Skin epidermis (tissue), 12 donors: ENCODE measurements around the gene RBM12.

Source experiments
- H3K27ac ChIP-seq, 21 experiments: fragments of 200-600 bp; sonication (generic) in 11 of 21; one replicate each; pipeline ENCODE4 v1.5.0; 2020; ENCODE audit warnings: mild to moderate bottlenecking in 3 of 21, inconsistent platforms in 2 of 21, moderate library complexity in 2 of 21
- H3K4me3 ChIP-seq, 7 experiments: fragments of 200-600 bp; sonication (generic) in 2 of 7; one replicate each; pipeline ENCODE4 v1.5.0; 2020; ENCODE audit warnings: inconsistent platforms in 2 of 7, mild to moderate bottlenecking in 2 of 7, moderate library complexity in 1 of 7

The RBM12 gene

DNA sequence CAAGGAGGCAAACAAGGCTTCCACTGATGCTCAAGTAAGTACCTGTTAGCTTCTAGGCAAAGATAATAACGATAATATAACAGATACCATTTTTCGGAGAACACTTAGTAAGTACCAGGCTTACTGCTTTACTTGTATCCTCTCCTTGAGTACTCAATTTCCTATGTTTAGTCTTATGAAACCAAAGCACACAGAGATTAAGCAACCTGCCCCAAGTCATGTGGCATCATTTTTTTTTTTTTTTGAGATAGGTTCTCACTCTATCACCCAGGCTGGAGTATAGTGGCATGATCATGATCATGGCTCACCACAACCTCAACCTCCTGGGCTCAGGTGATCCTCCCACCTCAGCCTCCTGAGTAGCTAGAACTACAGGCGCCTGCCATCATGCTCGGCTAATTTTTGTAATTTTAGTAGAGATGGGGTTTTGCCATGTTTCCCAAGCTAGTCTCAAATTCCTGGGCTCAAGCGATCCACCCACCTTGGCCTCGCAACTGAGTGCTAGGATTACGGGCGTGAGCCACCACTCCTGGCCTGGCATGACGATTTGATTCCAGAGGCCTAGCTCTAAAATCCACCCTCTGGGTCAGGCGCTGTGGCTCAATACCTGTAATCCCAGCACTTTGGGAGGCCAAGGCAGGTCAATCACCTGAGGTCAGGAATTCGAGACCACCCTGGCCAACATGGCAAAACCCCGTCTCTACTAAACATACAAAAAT lies 35.1 kb downstream of the RBM12 start:
- Histone ChIP-seq H3K4me3 (no peak overlapping the region), H3K27ac (no peak overlapping the region)

DNA sequence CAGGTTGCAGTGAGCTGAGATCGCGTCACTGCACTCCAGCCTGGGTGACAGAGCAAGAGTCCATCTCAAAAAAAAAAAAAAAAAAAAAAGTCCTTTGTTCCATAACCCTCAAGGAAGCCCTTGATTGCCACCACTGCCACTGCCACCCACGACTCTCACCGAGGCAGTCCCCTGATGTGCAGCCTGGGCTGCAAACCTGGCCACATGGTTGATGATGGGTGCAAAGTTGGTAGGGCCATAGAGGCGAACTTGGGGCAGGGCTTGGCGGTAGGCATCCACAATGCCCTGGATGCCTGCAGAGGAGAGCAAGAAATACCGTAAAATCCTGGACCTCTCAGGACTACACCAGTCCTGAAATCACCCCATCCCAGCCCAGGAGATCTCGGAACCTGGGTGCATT lies 37.6 kb downstream of the RBM12 start:
- H3K4me3 ChIP-seq = no peak overlapping the region
- H3K27ac ChIP-seq = no peak overlapping the region

DNA sequence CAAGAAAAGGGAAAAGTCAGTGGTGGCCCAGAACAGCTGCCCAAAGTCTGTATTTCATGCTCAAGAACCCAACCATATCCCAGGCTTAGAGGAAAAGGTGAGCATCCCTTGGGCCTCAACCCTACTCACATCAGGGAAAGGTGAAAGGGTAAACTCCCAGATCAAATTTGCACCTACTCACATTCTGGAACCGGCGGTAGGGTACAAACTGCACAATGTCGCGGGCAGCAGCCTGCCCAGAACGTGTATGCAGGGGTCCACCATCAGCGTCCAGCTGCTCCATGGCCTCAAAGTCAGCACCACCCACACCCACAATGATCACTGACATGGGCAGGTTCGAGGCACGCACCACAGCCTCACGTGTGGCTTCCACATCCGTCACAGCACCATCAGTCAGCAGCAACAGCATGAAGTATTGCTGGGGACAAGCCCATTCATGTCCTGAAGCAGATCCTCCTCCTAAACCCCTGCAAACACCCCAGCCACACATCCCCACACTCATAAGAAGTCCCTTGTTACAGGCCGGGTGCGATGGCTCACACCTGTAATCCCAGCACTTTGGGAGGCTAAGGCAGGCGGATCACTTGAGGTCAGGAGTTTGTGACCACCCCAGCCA lies 38.2 kb downstream of the RBM12 start:
- no peak overlapping the region for H3K27ac ChIP-seq
- H3K4me3 ChIP-seq = no peak overlapping the region

DNA sequence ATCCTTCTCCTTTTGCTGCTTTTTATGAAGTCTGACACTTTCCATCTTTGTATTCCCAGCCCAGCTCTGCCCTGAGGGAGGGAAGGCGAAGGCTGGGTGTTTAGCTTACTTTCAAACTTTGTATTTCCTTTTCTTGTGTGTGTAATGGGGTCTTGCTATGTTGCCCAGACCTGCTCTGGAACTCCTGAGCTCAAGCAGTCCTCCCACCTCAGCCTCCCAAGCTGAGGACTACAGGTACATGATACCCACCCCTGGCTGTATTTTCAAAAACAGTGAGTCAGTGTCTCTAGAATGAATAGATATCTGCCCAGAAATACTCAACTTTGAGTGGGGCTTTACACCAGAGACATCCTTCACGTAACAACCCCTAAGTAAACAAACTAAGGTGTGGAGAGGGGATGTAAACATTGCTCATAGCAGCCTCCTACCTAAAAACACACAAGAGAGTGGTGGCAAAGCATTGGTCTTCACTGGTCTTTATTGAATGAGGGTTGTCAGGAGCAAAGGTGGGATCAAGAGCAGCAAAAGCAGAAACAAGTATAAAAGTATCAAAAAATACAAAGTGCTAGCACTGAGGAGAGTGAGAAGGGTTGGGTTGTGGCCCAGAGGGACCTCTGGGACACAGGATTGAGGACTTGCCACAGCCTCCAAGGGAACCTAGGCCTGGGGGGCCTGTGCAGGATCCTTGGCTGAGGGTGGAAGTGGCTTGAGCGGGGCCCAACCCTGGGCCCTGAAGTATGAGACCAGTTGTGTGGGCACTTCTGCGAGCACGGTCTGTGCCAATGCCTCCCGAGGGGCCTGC lies 38.9 kb downstream of the RBM12 start:
- Histone ChIP-seq H3K27ac (no peak overlapping the region), H3K4me3 (no peak overlapping the region)

DNA sequence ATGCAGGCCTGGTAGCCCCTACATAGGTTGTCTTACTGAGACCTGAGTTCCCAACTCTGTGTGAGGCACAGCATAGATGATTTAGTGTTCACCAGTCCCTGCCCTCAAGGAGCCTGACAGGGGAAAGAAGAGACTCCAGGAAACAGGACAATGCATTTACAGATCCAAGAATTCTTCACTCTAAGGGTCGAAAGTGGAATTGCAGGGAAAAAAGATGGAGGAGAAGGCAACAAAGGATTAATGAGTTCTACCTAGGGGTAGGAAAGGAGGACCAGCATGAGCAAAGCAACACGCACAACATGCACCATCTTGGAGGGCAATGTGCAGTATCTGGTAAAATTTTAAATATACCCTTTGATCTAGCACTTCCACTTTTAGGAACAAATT lies 43.1 kb downstream of the RBM12 start:
- Histone ChIP-seq H3K4me3 (no peak overlapping the region), H3K27ac (no peak overlapping the region)

DNA sequence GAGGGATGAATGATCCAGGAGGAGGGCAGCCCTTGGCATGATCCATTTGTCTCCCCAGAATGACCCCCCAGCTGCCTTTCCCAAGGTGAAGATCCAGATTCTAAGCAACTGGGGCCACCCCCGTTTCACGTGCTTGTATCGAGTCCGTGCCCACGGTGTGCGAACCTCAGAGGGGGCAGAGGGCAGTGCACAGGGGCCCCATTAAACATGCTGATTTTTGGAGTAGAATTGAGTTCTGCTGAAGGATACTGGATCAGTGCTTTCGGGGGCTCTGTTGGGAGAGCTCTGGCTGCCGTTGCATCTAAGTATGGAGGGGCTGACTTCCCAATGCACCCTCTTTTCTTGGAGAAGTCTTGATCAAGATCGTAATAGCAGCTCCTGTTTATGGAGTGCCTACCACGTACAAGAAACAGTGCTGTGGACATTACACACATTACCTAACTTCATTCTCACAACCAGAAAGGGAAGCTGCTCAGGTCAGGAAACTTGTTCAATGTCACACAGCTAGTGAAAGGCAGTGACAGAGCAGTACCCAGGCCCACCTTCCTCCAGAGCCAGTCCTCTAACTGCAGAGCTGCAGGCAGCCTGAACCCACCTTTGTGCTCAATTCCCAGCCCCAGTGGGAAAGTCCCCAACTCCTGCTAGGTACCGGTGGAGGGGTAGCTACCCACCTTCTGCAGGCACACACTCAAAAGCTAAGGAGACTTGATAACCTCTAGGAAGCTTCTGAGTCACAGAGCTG lies 43.7 kb downstream of the RBM12 start:
- H3K27ac ChIP-seq = no peak overlapping the region

DNA sequence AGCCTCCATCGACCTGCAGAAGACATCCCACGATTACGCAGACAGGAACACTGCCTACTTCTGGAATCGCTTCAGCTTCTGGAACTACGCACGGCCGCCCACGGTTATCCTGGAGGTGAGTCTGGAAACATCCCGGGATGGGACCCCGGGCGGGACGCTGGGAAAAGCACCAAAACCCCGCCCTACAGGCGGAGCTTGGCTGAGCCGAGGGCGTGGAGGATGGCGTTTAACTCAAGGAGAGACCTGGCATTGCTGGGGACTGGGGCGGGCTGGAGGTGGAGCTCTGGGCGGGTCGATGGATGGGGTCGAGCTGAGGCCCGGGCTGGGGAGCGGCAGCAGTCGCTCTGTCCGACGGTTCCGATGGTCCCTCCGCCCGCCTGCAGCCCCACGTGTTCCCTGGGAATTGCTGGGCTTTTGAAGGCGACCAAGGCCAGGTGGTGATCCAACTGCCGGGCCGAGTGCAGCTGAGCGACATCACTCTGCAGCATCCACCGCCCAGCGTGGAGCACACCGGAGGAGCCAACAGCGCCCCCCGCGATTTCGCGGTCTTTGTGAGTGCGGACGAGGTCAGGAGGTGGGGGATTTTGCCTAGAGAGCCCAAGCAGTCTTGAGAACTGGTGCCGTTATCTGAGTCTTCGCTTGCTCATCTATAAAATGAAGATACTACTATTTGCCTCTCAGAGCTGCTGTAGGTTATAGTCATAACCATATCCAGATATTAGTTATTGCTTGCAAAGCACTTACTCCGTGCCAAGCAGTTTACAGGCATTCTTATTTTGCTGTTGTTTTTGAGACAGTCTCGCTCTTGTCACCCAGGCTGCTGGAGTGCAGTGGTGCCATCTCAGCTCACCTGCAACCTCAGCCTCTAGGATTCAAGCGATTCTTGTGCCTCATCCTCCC lies 45.3 kb downstream of the RBM12 start:
- H3K27ac ChIP-seq = peak overlapping the region in 8 of 21 experiments; percentile 2 to 57 (median 22)
- H3K4me3 ChIP-seq = peak overlapping the region; percentile 30 to 47 (median 35)

More for the DNA sequence above, 43.7 kb downstream of the RBM12 start:
- no peak overlapping the region for H3K4me3 ChIP-seq

DNA sequence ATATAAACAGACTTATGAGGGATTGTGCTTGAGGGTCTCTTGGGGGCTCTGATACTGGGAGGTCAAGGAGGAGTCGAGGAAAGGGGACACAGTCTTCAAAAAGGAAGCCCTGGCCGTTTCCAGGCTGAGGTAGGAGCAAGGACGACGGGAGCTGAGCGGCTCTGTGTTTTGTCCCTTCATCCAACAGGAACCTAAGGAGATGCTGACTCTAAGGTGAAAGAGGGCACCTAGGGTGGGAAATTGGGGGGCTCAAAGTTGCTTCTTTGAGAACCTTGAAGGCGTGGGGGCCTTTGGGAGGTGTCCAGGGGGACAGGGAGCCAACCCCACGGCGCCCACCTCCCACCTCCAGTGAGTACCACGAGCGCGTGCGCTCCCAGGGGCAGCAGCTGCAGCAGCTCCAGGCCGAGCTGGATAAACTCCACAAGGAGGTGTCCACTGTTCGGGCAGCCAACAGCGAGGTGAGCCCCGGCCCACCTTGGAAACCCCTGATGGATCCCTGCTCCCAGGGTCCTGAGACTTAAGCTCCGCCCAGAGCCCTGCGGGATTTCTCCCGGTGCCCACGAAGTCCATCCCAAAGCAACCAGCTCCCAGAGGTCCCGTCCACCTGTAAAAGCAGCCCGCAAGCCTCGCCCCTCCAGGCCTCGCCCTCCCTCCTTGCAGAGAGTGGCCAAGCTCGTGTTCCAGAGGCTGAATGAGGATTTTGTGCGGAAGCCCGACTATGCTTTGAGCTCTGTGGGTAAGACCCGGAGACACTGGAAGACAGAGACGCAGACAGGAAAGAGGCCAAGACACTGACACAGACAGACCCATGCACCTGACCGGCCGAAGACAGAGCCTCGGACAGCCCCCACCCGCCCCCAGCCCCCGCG lies 46.2 kb downstream of the RBM12 start:
- H3K27ac ChIP-seq = peak overlapping the region in 8 of 21 experiments; percentile 2 to 57 (median 22)
- peak overlapping the region; percentile 30 to 47 (median 35) for H3K4me3 ChIP-seq

DNA sequence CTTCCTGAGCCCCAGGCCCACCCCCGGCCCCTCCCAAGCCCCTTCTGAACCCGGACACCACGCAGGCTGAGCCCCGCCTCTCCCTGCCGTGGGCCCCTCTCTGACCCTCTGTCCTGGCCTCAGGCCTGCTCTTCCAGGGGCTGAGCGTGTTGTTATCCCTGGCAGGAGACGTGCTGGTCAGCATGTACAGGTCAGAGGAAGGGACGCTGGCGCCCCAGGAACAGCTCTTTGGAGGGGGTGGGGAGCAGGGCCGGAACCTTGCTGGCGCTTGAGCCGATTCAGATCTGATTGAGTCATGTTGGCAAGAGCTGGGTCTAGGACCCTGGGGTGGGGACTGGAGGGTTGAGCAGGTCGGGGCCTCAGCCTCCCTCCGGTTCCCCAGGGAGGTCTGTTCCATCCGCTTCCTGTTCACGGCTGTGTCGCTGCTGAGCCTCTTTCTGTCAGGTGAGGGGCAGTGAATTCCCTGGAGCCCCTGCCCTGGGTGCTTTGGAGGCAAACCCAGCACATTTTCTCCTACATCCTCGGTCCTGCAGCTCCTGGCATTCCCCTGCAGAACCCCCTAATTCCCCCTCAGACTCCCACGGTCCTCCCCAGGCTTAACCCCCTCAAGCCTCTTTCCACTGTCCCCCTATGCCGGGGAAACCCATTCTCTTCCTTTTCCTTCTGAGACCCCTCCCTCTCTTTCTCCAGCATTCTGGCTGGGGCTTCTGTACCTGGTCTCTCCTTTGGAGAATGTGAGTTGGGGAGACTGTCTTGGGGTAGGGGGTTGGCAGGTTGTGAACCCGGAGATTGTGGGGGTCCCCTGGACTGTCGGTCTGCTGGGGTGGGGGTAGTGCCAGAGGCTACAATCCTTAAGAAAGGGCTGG lies 47.1 kb downstream of the RBM12 start:
- H3K27ac ChIP-seq = peak overlapping the region in 12 of 21 experiments; percentile 10 to 69 (median 36)

DNA sequence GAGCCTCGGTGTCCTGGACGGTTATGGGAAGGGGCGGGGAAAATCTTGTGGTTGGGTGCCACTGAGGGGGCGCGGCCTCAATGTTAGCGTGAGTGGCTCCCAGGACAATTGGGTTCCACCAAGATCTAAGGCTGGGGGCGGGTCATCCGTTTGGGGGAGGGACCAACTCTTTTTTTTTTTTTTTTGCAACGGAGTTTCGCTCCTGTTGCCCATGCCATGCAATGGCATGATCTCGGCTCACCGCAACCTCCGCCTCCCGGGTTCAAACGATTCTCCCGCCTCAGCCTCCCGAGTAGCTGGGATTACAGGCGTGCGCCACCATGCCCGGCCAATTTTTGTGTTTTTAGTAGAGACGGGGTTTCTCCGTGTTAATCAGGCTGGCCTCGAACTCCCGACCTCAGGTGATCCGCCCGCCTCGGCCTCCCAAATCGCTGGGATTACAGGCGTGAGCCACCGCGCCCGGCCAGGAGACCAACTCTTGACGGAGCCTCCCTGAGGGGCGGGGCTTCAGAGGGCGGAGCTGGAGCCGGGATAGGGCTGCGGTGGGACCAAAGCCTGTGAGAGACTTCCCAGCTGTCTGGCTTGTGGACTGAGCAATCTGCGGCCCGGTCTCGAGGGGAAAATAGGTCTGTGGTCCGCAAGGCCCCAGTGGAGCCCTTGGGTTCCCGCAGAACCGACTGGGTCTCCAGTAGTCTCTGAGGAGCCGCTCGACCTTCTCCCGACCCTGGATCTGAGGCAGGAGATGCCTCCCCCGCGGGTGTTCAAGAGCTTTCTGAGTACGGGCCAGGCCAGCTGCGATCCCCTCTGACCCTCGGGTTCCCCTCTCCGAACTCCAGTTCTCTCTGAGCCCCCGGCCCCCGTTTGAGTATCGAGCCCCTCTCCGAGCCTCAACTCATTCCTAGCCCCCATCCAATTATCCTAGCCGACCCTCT lies 48.0 kb downstream of the RBM12 start:
- peak overlapping the region in 15 of 21 experiments; percentile 10 to 80 (median 50) for H3K27ac ChIP-seq
- peak overlapping the region; percentile 34 to 59 (median 41) for H3K4me3 ChIP-seq

More for the DNA sequence above, 47.1 kb downstream of the RBM12 start:
- H3K4me3 ChIP-seq = peak overlapping the region; percentile 34 to 59 (median 41)

DNA sequence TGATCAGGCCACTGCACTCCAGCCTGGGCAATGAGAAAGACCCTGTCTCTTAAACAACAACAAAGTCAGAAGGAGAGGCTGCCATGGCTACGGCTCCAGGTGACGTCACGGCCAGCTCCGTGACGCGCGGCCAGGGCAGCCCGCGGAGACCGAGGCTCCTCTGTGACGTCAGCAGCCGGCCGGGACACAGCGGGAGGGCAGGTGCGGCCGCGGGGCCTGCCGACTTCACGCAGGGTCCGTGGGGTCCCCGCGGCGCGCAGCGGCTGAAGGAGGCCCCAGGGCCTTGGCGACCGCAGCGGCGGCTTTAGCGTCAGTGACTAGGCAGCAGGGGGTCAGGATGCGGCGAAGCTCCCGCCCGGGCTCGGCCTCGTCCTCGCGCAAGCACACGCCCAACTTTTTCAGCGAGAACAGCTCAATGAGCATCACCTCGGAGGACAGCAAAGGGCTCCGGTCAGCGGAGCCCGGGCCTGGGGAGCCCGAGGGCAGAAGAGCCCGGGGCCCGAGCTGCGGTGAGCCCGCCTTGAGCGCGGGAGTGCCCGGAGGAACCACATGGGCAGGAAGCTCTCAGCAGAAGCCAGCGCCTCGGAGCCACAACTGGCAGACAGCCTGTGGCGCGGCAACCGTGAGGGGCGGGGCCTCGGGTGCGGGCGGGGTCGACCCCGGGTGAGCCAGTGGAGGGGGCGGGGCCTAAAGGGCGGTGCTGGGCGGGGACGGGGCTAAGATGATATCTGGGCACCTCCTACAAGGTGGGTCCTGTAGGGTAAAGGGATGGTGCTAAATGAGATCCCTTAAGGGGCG lies 48.8 kb downstream of the RBM12 start, which contains the start of gene SPAG4:
Gene SPAG4 (plus strand): TSS at position 163 of the 798 bp plus-strand sequence. CDS start 175 bp downstream, at position 338.
- Histone ChIP-seq H3K4me3 (peak within 1 kb of the TSS; percentile 34 to 59 (median 46)), H3K27ac (peak within 1 kb of the TSS; percentile 20 to 91 (median 80))

DNA sequence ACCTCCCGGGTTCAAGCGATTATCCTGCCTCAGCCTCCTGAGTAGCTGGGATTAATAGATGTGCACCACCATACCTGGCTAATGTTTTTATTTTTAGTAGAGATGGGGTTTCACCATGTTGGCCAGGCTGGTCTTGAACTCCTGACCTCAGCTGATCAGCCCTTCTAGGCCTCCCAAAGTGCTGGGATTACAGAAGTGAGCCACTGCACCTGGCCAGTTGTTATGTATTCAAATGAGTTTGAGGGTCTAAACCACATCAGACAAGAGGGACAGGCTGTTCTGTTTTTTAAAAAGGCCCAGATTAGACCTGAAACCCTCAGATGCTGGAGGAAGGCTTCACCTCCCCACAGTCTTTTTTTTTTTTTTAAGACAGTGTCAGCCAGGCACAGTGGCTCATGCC lies 53.2 kb downstream of the RBM12 start:
- H3K27ac ChIP-seq = no peak overlapping the region
- no peak overlapping the region for H3K4me3 ChIP-seq

DNA sequence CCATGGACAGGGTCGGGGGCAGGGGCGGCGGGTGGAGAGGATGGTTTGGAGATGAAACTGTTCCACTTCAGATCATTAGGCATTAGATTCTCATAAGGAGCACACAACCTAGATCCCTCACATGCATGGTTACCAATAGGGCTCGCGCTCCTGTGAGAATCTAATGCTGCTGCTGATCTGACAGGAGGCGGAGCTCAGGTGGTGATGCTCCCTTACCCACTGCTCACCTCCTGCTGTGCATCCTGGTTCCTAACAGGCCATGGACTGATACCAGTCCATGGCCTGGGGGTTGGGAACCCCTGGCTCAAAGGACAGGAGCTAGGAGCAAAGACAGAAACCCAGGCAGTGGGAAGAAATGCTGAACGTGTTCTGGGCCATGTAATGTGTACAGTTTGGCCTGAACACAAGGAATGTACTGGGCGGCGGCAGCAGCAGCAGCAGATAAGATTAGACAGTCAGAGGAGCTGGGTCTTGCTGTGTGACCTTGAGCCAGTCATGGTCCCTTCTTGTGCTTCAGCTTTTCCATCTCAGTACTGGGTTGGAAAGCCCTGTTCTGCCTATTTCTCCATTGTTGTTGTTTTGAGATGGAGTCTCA lies 53.8 kb downstream of the RBM12 start:
- Histone ChIP-seq H3K27ac (no peak overlapping the region), H3K4me3 (no peak overlapping the region)

DNA sequence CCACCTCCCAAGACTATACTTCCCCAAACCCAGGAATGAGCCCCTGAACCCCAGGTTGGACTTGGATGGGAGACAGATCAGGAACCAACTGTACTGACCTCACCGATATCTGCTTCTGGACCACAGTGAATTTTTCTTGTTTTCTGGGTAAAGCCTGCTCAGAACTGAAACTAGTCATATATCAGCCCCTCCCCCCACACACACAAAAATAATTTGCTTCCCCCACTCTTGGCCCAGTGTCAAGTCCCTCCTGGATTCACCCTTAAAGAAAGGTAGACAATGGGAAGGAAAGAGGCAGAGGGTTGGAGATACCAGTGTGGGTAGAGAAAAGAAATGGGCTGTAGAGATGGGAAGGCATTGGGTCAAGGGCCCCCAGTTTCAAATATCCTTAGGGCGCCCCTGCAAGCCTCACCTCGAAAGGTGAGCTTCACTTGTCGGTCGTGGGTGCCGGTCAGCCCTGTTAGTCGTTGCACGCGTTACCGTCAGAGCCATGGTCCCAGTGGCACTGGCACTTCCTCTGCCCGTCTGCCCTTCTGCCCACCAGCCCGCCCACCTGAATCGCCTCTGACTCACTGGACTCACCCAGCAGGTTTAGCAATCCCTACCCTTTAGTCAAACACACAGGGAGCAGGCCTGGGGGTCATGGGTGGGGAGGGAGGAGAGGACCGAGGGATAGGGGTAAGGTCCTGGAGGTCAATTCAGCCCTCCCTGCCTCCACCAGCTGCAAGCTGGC lies 57.5 kb downstream of the RBM12 start:
- Histone ChIP-seq H3K4me3 (no peak overlapping the region), H3K27ac (no peak overlapping the region)
